ENCODE results near the gene RANBP3. TPM values are rescaled to one million over a fixed set of nuclear protein-coding genes. Genes with fewer than 3 reads are reported as not detected.

Gene RANBP3
- total and polyA plus RNA-seq, 2 of the 8 experiments (the other 6 are each of a cell fraction or from before 2014, with no cell fraction given): 95.4 to 122 TPM

DNA sequence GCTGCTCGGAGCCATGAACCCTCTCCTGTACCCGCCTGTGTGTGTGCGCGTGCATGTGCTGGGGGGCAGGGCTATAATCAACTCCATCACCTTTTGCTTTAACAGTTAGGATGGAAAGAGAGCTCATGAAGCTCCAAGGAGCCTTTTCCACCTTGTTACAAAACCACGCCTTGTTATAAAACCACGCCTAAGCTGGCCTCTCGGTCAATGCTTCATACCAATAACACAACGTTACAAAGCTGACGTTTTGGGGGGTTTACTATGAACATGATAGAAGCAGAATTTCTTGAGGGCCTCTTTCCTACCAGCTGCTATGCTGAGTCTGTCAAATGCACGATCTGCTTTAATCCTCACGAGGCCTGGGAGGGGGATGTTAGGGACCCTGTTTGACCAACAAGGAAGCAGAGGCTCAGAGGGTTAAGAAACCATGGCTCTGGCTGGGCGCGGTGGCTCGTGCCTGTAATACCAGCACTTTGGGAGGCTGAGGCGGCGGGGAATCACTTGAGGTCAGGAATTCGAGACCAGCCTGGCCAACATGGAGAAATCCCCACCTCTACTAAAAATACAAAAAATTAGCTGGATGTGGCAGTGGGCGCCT lies 52.0 kb downstream of the RANBP3 start:
- CTCF ChIA-PET (ENCODE audit: partially characterized antibody): interaction anchor here (0.9 kb wide), 1 partner anchor 96 kb away, joined by 3 read pairs; no protein-coding TSS in a partner anchor
- FAIRE-seq: no peak

More for the DNA sequence above, 52.0 kb downstream of the RANBP3 start:
- Histone ChIP-seq H4K8ac (ENCODE audit: extremely low read depth, insufficient read depth, low read length) (no peak overlapping the region), H4K5ac (ENCODE audit: insufficient read length, low read depth, low read length) (no peak overlapping the region), H3K4ac (replicated peaks; ENCODE audit: insufficient read length, low read depth, low read length) (no peak overlapping the region), H2BK20ac (ENCODE audit: low read length) (no peak overlapping the region), H2BK5ac (ENCODE audit: low read depth, low read length) (no peak overlapping the region), H2AFZ (ENCODE audit: low read length) (no peak overlapping the region), H3K14ac (ENCODE audit: insufficient read length) (no peak overlapping the region), H3K4me1 (replicated peaks in 1 of 4; ENCODE audit: control insufficient read depth in 3 of 4, insufficient read depth in 4 of 4, low read length in 3 of 4) (no peaks in the 10 kb centered on the region), H3K18ac (ENCODE audit: extremely low read depth, low read length) (no peak overlapping the region), H3K23ac (ENCODE audit: insufficient read length) (no peak overlapping the region), H3K23me2 (ENCODE audit: low read depth, low read length) (no peaks in the 10 kb centered on the region), H3K36me3 (ENCODE audit: control insufficient read depth in 2 of 4, insufficient read depth in 4 of 4, low read length in 3 of 4) (peaks cover 24 to 63% (median 53%) of the 10 kb centered on the region in 4 experiments), H2BK15ac (ENCODE audit: low read length) (no peak overlapping the region), H2AK5ac (ENCODE audit: low read depth, low read length) (no peak overlapping the region), H4K20me1 (replicated peaks in 1 of 2; ENCODE audit: control insufficient read depth in 1 of 2, insufficient read depth in 2 of 2, low read length in 2 of 2) (peaks cover 4 to 30% of the 10 kb centered on the region in 2 experiments), H3K4me2 (ENCODE audit: insufficient read depth in 1 of 2, low read depth in 2 of 2, low read length in 2 of 2) (no peak overlapping the region), H3K27me3 (replicated peaks in 1 of 4; ENCODE audit: control insufficient read depth in 3 of 4, extremely low read depth in 1 of 4, insufficient read depth in 3 of 4, low read length in 3 of 4) (no peaks in the 10 kb centered on the region; a peak in 1 of 7 replicates), H3K27ac (ENCODE audit: low read depth, low read length) (no peak overlapping the region), H3K9me3 (ENCODE audit: insufficient read depth in 2 of 2, low read depth in 1 of 2, low read length in 1 of 2) (no peaks in the 10 kb centered on the region), H3K56ac (replicated peaks; ENCODE audit: insufficient read length, low read depth, low read length) (no peak overlapping the region), H4K91ac (replicated peaks; ENCODE audit: insufficient read length, low read length) (no peak overlapping the region), H2BK12ac (ENCODE audit: low read depth, low read length) (no peak overlapping the region), H3K4me3 (ENCODE audit: extremely low read depth in 1 of 4, insufficient read depth in 2 of 4, low read depth in 3 of 4, low read length in 4 of 4) (no peak overlapping the region), H3K79me2 (ENCODE audit: control insufficient read depth in 1 of 2, insufficient read depth in 2 of 2, low read length in 2 of 2) (no peaks in the 10 kb centered on the region), H3K79me1 (ENCODE audit: low read depth, low read length) (no peaks in the 10 kb centered on the region), H2BK120ac (replicated peaks; ENCODE audit: low read depth, low read length) (no peak overlapping the region), H3K9ac (replicated peaks in 1 of 4; ENCODE audit: extremely low read depth in 1 of 4, low read depth in 3 of 4, low read length in 3 of 4) (no peak overlapping the region)
- POLR2A ChIA-PET (ENCODE audit: partially characterized antibody): interaction anchor here (0.8 kb wide), 1 partner anchor 22 kb away, joined by 3 read pairs; the partner anchor contains the start of gene NDUFA11
- 92% methylated on average over 18 of the region's 18 CpGs; no CpG with 5 or more reads in 1 of the 2 experiments for WGBS, 2 experiments (ENCODE audit: extremely low coverage in 1 of 2, insufficient coverage in 1 of 2, insufficient read length in 1 of 2, insufficient replicate concordance in 2 of 2, low coverage in 1 of 2, low lambda C conversion rate in 2 of 2, missing lambda C conversion rate in 1 of 2)
- no peak for DNase-seq (ENCODE audit: low read depth in 1 of 2, low spot score in 2 of 2)
- TF ChIP-seq ASH2L (IDR thresholded peaks at IDR 0.05; ENCODE audit: low read length) (no peak), SP4 (IDR thresholded peaks at IDR 0.05; ENCODE audit: low read length) (no peak), E2F6 (IDR thresholded peaks at IDR 0.05) (no peak), BCL11A (IDR thresholded peaks at IDR 0.05; ENCODE audit: low read depth in 2 of 2, low read length in 2 of 2) (no peak), ZNF274 (IDR thresholded peaks at IDR 0.05; ENCODE audit: borderline replicate concordance, extremely low read depth, low read length) (no peak)

All from H1 (cell line).